CD14-positive monocyte (primary cell): ENCODE measurements around the gene MICAL1. TPM values are rescaled to one million over a fixed set of nuclear protein-coding genes. Genes with fewer than 3 reads are reported as not detected.

Experiments
- DNase-seq, 3 donors: peaks; one replicate each; pipeline ENCODE4 v3.0.0-alpha.2; 2011 to 2022
- H2AFZ ChIP-seq: 2 replicates; pipeline ENCODE4 v1.6.0; 2012; ENCODE audit warnings: mild to moderate bottlenecking, low read depth, low read length, inconsistent platforms; ENCODE audit not compliant: insufficient read depth, poor library complexity, severe bottlenecking
- H3K27ac ChIP-seq, 2 donors: 1 replicate in 1 of 2; 2 replicates in 1 of 2; pipeline ENCODE4 v1.5.1; 2012 to 2013; ENCODE audit warnings: low read length in 2 of 2, control low read depth in 1 of 2, inconsistent platforms in 1 of 2, low read depth in 1 of 2, mild to moderate bottlenecking in 1 of 2
- H3K27me3 ChIP-seq, 2 donors: one replicate each; pipeline versions ENCODE4 v1.6.0 to v1.6.1; 2011 to 2013; ENCODE audit warnings: low read length in 2 of 2; ENCODE audit not compliant: control insufficient read depth in 2 of 2, insufficient read depth in 2 of 2
- H3K36me3 ChIP-seq, 2 donors: replicated peaks in 1 of 2; 1 replicate in 1 of 2; 2 replicates in 1 of 2; pipeline versions ENCODE4 v1.5.1 to v1.6.1; 2012 to 2013; ENCODE audit warnings: low read length in 2 of 2, control low read depth in 1 of 2, inconsistent platforms in 1 of 2, mild to moderate bottlenecking in 1 of 2; ENCODE audit not compliant: insufficient read depth in 2 of 2, control insufficient read depth in 1 of 2
- H3K4me1 ChIP-seq, 2 donors: 1 replicate in 1 of 2; 2 replicates in 1 of 2; pipeline versions ENCODE4 v1.5.1 to v1.6.1; 2012 to 2013; ENCODE audit warnings: low read length in 2 of 2, control low read depth in 1 of 2, inconsistent platforms in 1 of 2, mild to moderate bottlenecking in 1 of 2, moderate library complexity in 1 of 2; ENCODE audit not compliant: insufficient read depth in 2 of 2, control insufficient read depth in 1 of 2
- H3K4me2 ChIP-seq: replicated peaks from 2 replicates; pipeline ENCODE3; 2012; ENCODE audit warnings: low read length, moderate library complexity, mild to moderate bottlenecking; ENCODE audit not compliant: poor library complexity, severe bottlenecking; ENCODE audit errors: extremely low read depth
- H3K4me3 ChIP-seq, 3 experiments: fragments of 200-600 bp in 1 of 3; sonication (generic) in 1 of 3; replicated peaks in 1 of 3; 1 replicate in 2 of 3; 2 replicates in 1 of 3; pipeline ENCODE4 v1.5.1; 2011 to 2013; ENCODE audit warnings: low read length in 3 of 3, mild to moderate bottlenecking in 3 of 3, control low read depth in 2 of 3, low read depth in 2 of 3, inconsistent platforms in 1 of 3, moderate library complexity in 1 of 3
- H3K79me2 ChIP-seq: 2 replicates; pipeline ENCODE4 v1.6.0; 2012; ENCODE audit warnings: mild to moderate bottlenecking, control low read depth, inconsistent platforms, low read length, moderate library complexity; ENCODE audit not compliant: insufficient read depth
- H3K9ac ChIP-seq: 2 replicates; pipeline ENCODE4 v1.6.0; 2017; ENCODE audit warnings: low read length, mild to moderate bottlenecking; ENCODE audit not compliant: insufficient read depth, poor library complexity, severe bottlenecking
- H3K9me3 ChIP-seq, 2 donors: replicated peaks in 1 of 2; 1 replicate in 1 of 2; 2 replicates in 1 of 2; pipeline versions ENCODE4 v1.5.1 to v1.6.1; 2012 to 2013; ENCODE audit warnings: low read length in 2 of 2, control low read depth in 1 of 2; ENCODE audit not compliant: control insufficient read depth in 1 of 2, insufficient read depth in 1 of 2
- H4K20me1 ChIP-seq: 2 replicates; pipeline ENCODE4 v1.6.0; 2012; ENCODE audit warnings: mild to moderate bottlenecking, low read length, control low read depth, moderate library complexity; ENCODE audit not compliant: insufficient read depth
- H3K27ac Mint-ChIP-seq, 7 donors: one replicate each; pipeline ENCODE4 v1.8.0; 2020; ENCODE audit warnings: mild to moderate bottlenecking in 7 of 7, mixed read lengths in 7 of 7, moderate library complexity in 6 of 7, inconsistent platforms in 2 of 7
- H3K27me3 Mint-ChIP-seq, 3 donors: one replicate each; pipeline ENCODE4 v1.8.0; 2021 to 2022; ENCODE audit warnings: low read depth in 3 of 3, mild to moderate bottlenecking in 3 of 3, mixed read lengths in 3 of 3, moderate library complexity in 3 of 3, inconsistent platforms in 1 of 3
- H3K36me3 Mint-ChIP-seq, 2 donors: one replicate each; pipeline ENCODE4 v1.8.0; 2020; ENCODE audit warnings: mixed read lengths in 2 of 2, inconsistent platforms in 1 of 2, mild to moderate bottlenecking in 1 of 2
- H3K4me1 Mint-ChIP-seq: one replicate; pipeline ENCODE4 v1.8.0; 2020; ENCODE audit warnings: mild to moderate bottlenecking, mixed read lengths
- H3K4me3 Mint-ChIP-seq, 2 donors: one replicate each; pipeline ENCODE4 v1.8.0; 2020; ENCODE audit warnings: mild to moderate bottlenecking in 2 of 2, mixed read lengths in 2 of 2, moderate library complexity in 1 of 2
- H3K9me3 Mint-ChIP-seq, 7 donors: one replicate each; pipeline ENCODE4 v1.8.0; 2020 to 2022; ENCODE audit warnings: mixed read lengths in 7 of 7, mild to moderate bottlenecking in 6 of 7, moderate library complexity in 6 of 7, inconsistent platforms in 2 of 7
- WGBS: methylation state at CpG from one replicate; pipeline ENCODE4 v1.1.5; 2013; ENCODE audit warnings: missing lambda C conversion rate; ENCODE audit not compliant: insufficient coverage; 5-methylcytosine and 5-hydroxymethylcytosine counted together
- intact Hi-C, 2 donors: fragments of 100-400 bp; cut with micrococcal nuclease; formaldehyde crosslinking; loops; one replicate each; pipeline versions ENCODE4 v1.15.0 to v1.15.1; 2023
- polyA plus RNA-seq, 3 donors: library from polyadenylated mRNA; depleted of rRNA in 1 of 3; unstranded in 2 of 3; stranded (reverse) in 1 of 3; fragments of 300-500 nt in 2 of 3; fragments of >200 nt in 1 of 3; fragmentation: Illumina TruSeq in 2 of 3; gene quantifications; 1 replicate in 2 of 3; 2 replicates in 1 of 3; pipeline ENCODE4 v1.2.3, GENCODE V29; 2012 to 2021
- TF ChIP-seq, protein P1 (sequence below): fragments of 200-600 bp; IDR thresholded peaks from one replicate; pipeline ENCODE4 v1.8.0; 2022; ENCODE audit warnings: antibody characterized with exemption, mild to moderate bottlenecking

MICAL1 gene
- polyA plus RNA-seq, 3 donors = 7.5 to 227 (median 13.2) TPM

DNA sequence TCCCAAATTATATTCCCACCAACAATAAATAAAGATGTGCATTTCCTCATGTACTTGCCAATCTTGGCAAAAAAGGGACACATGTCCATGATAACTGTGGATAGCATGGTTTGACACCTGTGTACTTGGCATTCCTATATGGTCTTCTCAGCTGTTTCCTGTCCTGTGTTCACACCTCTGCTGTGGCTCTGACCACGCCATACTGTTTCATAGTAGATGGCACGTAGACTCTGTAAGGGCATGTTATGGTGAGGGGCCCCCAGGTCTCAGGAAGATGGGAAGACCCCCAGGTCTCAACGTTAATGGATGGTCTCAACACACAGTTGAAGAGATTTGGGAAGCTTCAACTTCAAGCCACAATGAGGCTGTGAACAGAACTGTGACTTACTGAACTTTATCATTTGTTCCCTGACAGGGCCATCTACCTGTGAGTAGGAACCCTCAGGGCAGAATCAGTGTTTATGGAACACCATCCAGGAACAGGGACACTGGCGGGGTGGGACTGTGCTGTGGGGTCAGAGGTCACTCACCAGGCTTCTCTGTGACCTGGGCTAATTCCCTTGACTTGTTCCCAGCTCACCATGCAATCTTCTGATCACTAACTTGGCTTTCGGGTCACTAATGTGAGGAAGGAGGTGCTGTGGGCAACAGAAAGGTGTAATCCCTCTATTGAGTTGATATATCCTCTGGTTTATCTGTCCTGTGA is 15.7 kb upstream of the MICAL1 start:
- Mint-ChIP-seq H3K9me3 (no peaks in the 10 kb centered on the region), H3K36me3 (peaks cover 94 to 99% of the 10 kb centered on the region in 2 donors), H3K27me3 (peaks cover 0 to 2% (median 0%) of the 10 kb centered on the region in 3 donors), H3K4me3 (no peak overlapping the region), H3K4me1 (peaks cover 9% of the 10 kb centered on the region), H3K27ac (peak overlapping the region in 1 of 7 donors; percentile 27)
- intact Hi-C loops = no loop called here
- Histone ChIP-seq H3K4me1 (no peaks in the 10 kb centered on the region), H2AFZ (no peak overlapping the region), H3K4me3 (no peak overlapping the region), H3K27me3 (no peaks in the 10 kb centered on the region), H3K36me3 (peaks cover 83 to 100% of the 10 kb centered on the region in 2 donors), H3K4me2 (no peak overlapping the region), H3K79me2 (peaks cover 4% of the 10 kb centered on the region), H3K27ac (no peak overlapping the region), H3K9me3 (no peaks in the 10 kb centered on the region), H3K9ac (no peak overlapping the region), H4K20me1 (peaks cover 13% of the 10 kb centered on the region)
- TF ChIP-seq, protein P1, sequence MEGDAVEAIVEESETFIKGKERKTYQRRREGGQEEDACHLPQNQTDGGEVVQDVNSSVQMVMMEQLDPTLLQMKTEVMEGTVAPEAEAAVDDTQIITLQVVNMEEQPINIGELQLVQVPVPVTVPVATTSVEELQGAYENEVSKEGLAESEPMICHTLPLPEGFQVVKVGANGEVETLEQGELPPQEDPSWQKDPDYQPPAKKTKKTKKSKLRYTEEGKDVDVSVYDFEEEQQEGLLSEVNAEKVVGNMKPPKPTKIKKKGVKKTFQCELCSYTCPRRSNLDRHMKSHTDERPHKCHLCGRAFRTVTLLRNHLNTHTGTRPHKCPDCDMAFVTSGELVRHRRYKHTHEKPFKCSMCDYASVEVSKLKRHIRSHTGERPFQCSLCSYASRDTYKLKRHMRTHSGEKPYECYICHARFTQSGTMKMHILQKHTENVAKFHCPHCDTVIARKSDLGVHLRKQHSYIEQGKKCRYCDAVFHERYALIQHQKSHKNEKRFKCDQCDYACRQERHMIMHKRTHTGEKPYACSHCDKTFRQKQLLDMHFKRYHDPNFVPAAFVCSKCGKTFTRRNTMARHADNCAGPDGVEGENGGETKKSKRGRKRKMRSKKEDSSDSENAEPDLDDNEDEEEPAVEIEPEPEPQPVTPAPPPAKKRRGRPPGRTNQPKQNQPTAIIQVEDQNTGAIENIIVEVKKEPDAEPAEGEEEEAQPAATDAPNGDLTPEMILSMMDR = no peak
- WGBS = 100% methylated on average over 5 of the region's 5 CpGs
- no peak for DNase-seq

- Mint-ChIP-seq H3K36me3 (peaks cover 93 to 98% of the 10 kb centered on the region in 2 donors), H3K27me3 (peaks cover 0 to 2% (median 0%) of the 10 kb centered on the region in 3 donors), H3K4me3 (no peak overlapping the region), H3K9me3 (no peaks in the 10 kb centered on the region), H3K4me1 (peaks cover 9% of the 10 kb centered on the region), H3K27ac (peak overlapping the region in 2 of 7 donors; percentile 34 to 57)
- TF ChIP-seq, protein P1 = no peak
- Histone ChIP-seq H3K4me1 (no peaks in the 10 kb centered on the region), H3K9ac (no peak overlapping the region), H3K36me3 (peaks cover 90 to 100% of the 10 kb centered on the region in 2 donors), H3K27ac (no peak overlapping the region), H4K20me1 (peaks cover 12% of the 10 kb centered on the region), H3K9me3 (no peaks in the 10 kb centered on the region), H3K27me3 (no peaks in the 10 kb centered on the region), H3K4me2 (no peak overlapping the region), H2AFZ (no peak overlapping the region), H3K79me2 (peaks cover 4% of the 10 kb centered on the region), H3K4me3 (no peak overlapping the region)
- intact Hi-C loops = no loop called here
- DNase-seq = no peak
- WGBS = 91% methylated on average over 3 of the region's 5 CpGs
Measured at GRCh38 chr6:109469591-109470189, 14.1 kb upstream of the MICAL1 start.
